Measurements from ENCODE around the gene PPP1R14C.

Gene PPP1R14C

DNA sequence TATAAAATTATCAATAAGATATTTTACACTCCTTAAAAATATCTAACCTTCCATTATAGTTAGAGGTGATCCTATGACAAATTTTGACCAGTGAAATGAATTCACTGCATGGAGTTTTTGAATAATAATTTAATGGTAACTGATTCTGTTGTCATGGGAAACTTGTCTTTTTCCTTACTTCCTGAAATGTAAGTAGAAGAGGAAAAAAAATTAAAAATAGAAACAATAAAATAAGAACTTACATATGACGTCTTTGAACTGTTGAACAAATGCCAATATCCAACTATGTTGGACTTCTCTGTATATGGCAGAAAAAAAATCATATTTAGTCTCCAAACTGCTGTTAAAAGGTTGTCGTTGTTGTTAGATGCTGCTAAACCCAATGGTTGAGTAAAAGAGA lies 26.3 kb downstream of the PPP1R14C start:
- Histone ChIP-seq H3K4me1 (no peaks in the 10 kb centered on the region), H3K4me3 (ENCODE audit: low read depth, low read length) (no peak overlapping the region), H3K27me3 (no peaks in the 10 kb centered on the region), H3K36me3 (no peaks in the 10 kb centered on the region), H3K9me3 (no peaks in the 10 kb centered on the region)
- TF ChIP-seq, protein P1, sequence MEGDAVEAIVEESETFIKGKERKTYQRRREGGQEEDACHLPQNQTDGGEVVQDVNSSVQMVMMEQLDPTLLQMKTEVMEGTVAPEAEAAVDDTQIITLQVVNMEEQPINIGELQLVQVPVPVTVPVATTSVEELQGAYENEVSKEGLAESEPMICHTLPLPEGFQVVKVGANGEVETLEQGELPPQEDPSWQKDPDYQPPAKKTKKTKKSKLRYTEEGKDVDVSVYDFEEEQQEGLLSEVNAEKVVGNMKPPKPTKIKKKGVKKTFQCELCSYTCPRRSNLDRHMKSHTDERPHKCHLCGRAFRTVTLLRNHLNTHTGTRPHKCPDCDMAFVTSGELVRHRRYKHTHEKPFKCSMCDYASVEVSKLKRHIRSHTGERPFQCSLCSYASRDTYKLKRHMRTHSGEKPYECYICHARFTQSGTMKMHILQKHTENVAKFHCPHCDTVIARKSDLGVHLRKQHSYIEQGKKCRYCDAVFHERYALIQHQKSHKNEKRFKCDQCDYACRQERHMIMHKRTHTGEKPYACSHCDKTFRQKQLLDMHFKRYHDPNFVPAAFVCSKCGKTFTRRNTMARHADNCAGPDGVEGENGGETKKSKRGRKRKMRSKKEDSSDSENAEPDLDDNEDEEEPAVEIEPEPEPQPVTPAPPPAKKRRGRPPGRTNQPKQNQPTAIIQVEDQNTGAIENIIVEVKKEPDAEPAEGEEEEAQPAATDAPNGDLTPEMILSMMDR (IDR thresholded peaks at IDR 0.05; ENCODE audit: low read depth, low read length) = no peak
- no peak for DNase-seq

DNA sequence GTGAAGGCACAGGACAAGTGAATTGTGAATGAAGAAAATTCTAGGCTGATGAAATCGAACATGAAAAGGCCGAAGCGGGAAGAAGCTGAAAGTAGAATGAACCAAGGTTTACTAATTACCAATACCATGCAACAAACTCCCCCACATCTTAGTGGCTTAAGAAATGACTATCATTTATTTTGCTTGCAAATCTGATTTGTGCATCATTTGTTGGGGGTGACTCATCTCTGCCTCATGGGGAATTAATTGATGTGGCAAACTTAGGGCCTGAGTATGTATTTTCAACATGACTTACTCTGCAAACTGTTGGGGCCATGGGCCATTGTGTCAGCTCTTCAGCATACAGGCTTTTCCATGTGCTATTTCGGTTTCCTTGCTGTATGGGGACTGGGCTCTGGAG lies 26.8 kb downstream of the PPP1R14C start:
- Histone ChIP-seq H3K36me3 (no peaks in the 10 kb centered on the region), H3K4me3 (ENCODE audit: low read depth, low read length) (no peak overlapping the region), H3K4me1 (no peaks in the 10 kb centered on the region), H3K9me3 (no peaks in the 10 kb centered on the region), H3K27me3 (no peaks in the 10 kb centered on the region)
- no peak for DNase-seq
- TF ChIP-seq, protein P1 (IDR thresholded peaks at IDR 0.05; ENCODE audit: low read depth, low read length) = no peak

DNA sequence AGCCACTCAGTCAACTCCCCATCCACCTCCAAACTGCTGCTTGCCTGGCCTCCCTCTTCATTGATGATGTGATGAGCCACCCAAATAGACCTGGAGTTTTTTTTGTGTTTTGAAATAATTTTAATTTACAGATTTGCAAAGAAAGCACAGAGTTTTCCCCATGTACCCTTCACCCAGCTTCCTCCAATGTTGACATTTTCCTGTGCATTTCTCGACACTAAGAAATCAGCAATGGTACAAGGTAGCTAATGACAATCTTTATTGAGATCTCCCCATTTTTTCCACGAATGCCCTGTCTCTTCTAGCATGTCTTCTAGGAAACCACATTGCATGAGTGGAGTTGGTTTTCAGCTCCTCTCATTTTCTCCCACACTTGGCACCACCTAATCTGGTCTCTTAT lies 30.1 kb downstream of the PPP1R14C start:
- no peak for DNase-seq
- no peaks in the 10 kb centered on the region for H3K9me3 ChIP-seq
- no peaks in the 10 kb centered on the region for H3K27me3 ChIP-seq
- TF ChIP-seq, protein P1 (IDR thresholded peaks at IDR 0.05; ENCODE audit: low read depth, low read length) = no peak
- no peaks in the 10 kb centered on the region for H3K4me1 ChIP-seq
- H3K36me3 ChIP-seq = no peaks in the 10 kb centered on the region
- H3K4me3 ChIP-seq (ENCODE audit: low read depth, low read length) = no peak overlapping the region

DNA sequence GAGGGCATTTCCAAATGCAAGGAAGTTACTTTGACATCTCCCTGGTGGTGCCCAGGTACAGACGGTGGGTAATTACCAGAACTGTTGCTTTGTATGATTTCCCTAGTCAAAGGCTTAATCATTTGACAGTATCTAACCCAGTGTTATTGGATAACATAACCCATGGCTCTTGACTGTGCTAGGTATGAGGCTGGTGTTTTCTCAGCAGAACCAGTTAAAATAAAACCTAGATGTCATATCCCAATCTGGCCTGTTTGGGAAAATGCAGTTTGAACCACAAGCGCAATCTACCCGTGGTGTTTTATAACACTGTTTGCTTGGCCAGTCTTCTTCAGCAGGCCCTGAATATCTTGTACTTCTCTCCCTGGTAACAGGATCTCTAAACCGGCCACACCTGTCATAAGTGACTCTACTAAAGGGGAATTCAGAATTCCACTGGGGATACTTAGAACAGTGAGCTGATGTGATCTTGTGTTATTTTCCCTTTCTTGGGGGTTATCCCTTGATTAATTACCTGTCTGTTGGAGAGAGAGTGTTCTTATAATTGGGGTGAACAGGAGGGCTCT lies 32.8 kb downstream of the PPP1R14C start:
- TF ChIP-seq, protein P1 (IDR thresholded peaks at IDR 0.05; ENCODE audit: low read depth, low read length) = no peak
- H3K27me3 ChIP-seq = no peaks in the 10 kb centered on the region
- H3K36me3 ChIP-seq = no peaks in the 10 kb centered on the region
- no peak for DNase-seq
- no peaks in the 10 kb centered on the region for H3K4me1 ChIP-seq
- no peaks in the 10 kb centered on the region for H3K9me3 ChIP-seq
- H3K4me3 ChIP-seq (ENCODE audit: low read depth, low read length) = no peak overlapping the region

DNA sequence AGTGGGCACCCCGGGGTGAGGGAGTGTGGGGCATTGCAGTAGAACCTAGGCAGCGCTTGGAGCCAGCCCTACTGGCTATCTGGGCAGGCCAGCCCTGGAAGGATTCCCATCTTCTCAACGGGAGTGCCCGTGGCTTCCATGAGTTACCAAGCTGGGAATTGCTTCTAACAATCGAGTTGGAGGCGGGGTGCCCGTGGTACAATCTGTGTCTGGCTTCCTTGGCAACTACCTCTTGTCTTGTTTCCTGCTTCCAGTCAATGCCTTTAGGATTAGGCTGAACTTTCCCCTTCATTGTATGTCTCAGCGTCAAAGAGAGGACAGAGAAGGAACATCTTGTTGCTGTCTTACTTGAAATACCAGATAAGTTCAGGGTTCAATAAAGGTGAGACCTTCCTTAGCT lies 33.3 kb downstream of the PPP1R14C start:
- TF ChIP-seq, protein P1 (IDR thresholded peaks at IDR 0.05; ENCODE audit: low read depth, low read length) = no peak
- no peak overlapping the region for H3K4me3 ChIP-seq (ENCODE audit: low read depth, low read length)
- H3K27me3 ChIP-seq = no peaks in the 10 kb centered on the region
- H3K36me3 ChIP-seq = no peaks in the 10 kb centered on the region
- DNase-seq = no peak
- no peaks in the 10 kb centered on the region for H3K9me3 ChIP-seq
- H3K4me1 ChIP-seq = no peaks in the 10 kb centered on the region

DNA sequence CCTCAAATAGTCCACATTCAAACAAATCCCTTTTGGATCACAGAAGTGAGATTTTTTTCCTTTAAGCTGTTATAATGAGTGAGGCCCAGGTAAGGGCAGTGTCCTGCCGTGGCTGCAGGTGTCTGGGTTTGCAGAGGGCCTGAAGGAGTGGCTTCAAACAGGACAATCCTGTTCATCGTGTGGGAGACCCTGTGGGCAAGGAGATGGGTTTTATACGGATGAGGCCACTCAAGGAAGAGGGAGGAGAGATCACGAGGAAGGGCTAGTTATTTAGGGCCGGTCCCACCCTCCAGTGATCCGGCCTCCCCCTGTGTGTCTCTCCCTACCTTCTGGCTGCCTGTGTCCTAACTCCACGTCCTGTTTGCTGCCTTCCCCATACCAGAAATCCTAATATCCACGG lies 33.8 kb downstream of the PPP1R14C start:
- Histone ChIP-seq H3K36me3 (no peaks in the 10 kb centered on the region), H3K27me3 (no peaks in the 10 kb centered on the region), H3K9me3 (no peaks in the 10 kb centered on the region), H3K4me3 (ENCODE audit: low read depth, low read length) (no peak overlapping the region), H3K4me1 (no peaks in the 10 kb centered on the region)
- no peak for DNase-seq
- TF ChIP-seq, protein P1 (IDR thresholded peaks at IDR 0.05; ENCODE audit: low read depth, low read length) = no peak
